GM06990 (cell line): Measurements from ENCODE around the gene AGMAT.

Source experiments
- DNase-seq: peaks from one replicate; pipeline ENCODE4 v3.0.0-alpha.2; 2011; ENCODE audit not compliant: insufficient read length; ENCODE audit errors: extremely low read depth
- H3K27me3 ChIP-seq: replicated peaks from 2 replicates; pipeline ENCODE4 v1.6.0; 2011; ENCODE audit warnings: low read length; ENCODE audit not compliant: control insufficient read depth, insufficient read depth
- H3K36me3 ChIP-seq: 2 replicates; pipeline ENCODE4 v1.5.1; 2011; ENCODE audit warnings: low read length; ENCODE audit not compliant: control insufficient read depth, insufficient read depth
- H3K4me3 ChIP-seq: replicated peaks from 2 replicates; pipeline ENCODE4 v1.5.1; 2011; ENCODE audit warnings: low read depth, mild to moderate bottlenecking, control low read depth, low read length
- CTCF ChIP-seq: IDR thresholded peaks from 2 replicates; pipeline ENCODE4 v1.5.1; 2011; ENCODE audit warnings: low read length, control low read depth, mild to moderate bottlenecking, inconsistent platforms; ENCODE audit not compliant: insufficient read depth, poor library complexity, severe bottlenecking

The AGMAT gene

DNA sequence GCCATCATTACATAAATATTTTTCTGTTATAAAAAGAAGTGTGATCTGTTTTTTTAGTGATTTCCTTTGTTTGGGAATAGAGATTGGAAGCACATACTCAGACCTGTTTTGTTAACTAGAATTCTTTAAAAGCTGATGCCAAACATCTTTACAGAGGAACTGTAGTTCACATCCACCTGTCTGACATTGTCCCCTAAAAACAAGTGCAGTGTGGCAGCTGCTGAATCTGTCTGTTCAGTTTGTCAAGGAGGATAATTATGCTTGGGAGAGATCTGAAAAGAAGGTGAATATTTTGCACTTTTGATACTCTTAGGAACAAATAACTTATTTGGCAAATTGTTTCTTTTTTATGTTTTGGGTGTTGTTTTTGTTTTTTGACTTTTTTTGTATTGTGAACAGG is 13.6 kb downstream of the AGMAT start:
- Histone ChIP-seq H3K4me3 (no peak overlapping the region), H3K36me3 (peaks cover 17% of the 10 kb centered on the region), H3K27me3 (no peaks in the 10 kb centered on the region)
- TF ChIP-seq CTCF: no peak
- DNase-seq: no peak

DNA sequence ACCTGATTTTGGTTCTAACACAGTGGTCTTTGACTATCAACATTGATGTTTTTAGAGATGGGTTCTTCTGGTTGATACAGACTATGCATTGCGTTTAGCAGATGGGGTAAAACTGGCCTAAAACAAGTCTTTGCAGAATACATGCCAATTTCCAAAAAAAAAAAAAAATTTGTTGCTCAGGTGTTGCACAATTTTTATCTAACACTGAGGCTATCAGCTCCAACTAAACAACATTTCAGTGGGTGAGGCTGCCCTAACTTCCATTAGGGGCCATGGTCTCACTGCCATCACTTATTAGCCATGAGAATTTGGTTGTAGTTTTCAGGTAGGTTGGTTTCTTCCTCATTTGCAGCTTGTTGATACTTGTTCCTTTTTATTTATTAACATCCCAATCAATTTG is 14.0 kb downstream of the AGMAT start:
- no peak for TF ChIP-seq CTCF
- Histone ChIP-seq H3K4me3 (no peak overlapping the region), H3K36me3 (peaks cover 19% of the 10 kb centered on the region), H3K27me3 (no peaks in the 10 kb centered on the region)
- no peak for DNase-seq

DNA sequence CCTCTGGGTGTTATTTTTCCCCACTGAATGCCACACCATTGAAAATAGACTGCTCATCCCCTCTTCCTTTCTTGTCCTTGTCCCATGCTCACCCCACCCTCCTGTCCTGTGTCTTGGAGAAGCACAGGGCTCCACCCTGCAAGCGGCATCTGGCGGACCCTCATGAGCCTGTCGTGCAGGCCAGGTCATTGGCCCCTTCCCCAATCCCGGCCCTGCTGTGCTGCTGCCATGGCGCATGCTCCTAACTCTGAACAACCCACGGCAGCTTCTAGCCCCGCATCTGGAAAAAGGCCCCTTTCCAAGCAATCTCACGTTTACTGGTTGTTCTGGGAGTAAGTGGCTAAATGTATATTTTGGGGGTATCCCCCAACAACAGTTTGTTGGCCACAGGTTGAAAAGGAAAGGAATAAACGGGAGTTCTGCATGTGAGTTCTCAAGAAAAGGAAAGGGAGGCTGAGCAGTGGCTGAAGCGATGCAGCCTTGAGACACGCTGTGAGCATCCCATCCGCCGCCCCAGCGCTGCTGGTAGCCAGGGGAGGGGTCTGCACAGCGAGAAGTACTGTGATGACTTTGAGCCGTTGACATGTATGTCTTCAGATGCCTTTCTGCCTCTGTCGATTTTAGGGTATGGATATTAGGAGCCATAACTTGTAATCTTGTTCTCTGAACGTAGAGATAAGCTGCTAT is 16.3 kb downstream of the AGMAT start:
- no peak overlapping the region for H3K4me3 ChIP-seq
- no peaks in the 10 kb centered on the region for H3K27me3 ChIP-seq
- DNase-seq: no peak
- peaks cover 21% of the 10 kb centered on the region for H3K36me3 ChIP-seq
- no peak for TF ChIP-seq CTCF

DNA sequence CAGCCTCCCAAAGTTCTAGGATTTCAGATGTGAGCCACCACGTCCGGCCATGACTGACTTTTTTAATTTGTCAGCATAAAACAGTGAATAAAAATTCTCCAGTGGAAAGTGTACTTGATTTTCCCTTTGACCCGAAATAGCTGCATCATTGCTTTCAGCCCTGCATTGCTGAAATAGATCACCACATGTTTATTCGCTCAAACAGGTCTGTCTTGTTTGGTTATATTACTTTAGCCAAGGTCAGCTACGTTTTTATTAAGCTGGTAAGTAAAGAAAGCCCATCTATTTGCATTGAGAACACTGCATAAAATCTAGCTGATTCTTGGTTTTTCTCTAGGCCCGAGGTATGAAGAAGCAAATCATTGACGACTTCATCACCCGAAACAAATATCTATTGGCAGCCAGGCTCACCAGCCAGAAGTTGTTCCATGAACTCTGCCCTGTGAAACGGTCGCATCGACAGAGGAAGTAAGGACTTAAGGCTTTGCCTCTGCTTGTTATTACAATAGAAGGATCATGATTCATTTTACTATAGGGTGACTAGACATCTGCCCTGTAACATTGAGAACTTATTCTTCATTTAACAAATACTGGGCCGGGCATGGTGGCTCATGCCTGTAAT is 25.6 kb downstream of the AGMAT start:
- DNase-seq: no peak
- Histone ChIP-seq H3K27me3 (no peaks in the 10 kb centered on the region), H3K4me3 (no peak overlapping the region), H3K36me3 (peaks cover 10% of the 10 kb centered on the region)
- TF ChIP-seq CTCF: no peak

DNA sequence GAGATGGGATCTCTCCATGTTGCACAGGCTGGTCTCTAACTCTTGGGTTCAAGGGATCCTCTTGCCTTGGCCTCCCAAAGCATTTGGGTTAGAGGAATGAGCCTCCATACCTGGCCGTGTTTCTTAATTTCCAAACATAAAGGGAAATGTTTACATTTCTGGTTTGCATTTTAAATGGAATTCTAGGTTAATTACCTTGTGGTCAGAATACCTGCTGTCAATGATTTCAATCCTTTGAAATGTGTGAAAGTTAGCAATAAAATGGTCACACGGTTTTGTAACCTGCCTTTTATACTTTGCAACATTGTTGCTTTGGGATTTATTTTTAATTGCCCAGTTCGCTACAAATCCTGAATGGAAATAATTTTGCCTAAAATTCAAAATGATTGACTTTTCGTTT is 26.3 kb downstream of the AGMAT start:
- no peak for DNase-seq

More for the DNA sequence above, 26.3 kb downstream of the AGMAT start:
- no peak overlapping the region for H3K4me3 ChIP-seq
- TF ChIP-seq CTCF: no peak
- H3K36me3 ChIP-seq: peaks cover 7% of the 10 kb centered on the region
- H3K27me3 ChIP-seq: no peaks in the 10 kb centered on the region
